GM04504 (cell line): ENCODE data around the gene HOXA4.

ENCODE experiments used
- DNase-seq: peaks from one replicate; pipeline ENCODE4 v3.0.0-alpha.2; 2012; ENCODE audit warnings: low read depth

Gene HOXA4

GRCh38 chr7:27133409-27134231, 3.1 kb upstream of the HOXA4 start:
- DNase-seq = no peak

- DNase-seq = no peak
These were observed 2.4 kb upstream of the HOXA4 start for GRCh38 chr7:27132978-27133377.

GRCh38 chr7:27132214-27132613, 1.7 kb upstream of the HOXA4 start:
- no peak for DNase-seq

DNA sequence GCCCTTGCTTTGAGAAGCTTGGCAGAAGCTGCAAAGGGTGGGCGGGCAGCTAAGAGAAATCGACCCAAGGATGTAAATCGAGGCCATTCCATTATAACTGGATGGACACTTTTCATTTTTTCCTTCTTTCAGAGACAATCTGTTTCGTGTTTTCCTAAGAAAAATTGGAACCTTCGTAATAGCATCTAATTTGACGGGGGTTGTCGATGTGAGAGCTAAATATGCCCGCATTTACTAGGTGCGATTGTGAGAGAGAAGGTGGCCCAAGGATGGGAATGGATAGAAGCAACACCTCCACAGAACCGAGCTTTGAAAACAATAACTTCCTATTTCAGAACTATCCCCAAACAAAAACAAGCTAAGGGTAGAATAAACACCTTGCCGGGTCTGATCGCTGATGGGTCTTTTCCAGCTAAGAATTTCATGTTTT, 848 bp upstream of the HOXA4 start:
- DNase-seq = no peak

GRCh38 chr7:27129729-27130539, 623 bp downstream of the HOXA4 start:
- no peak for DNase-seq

- DNase-seq = no peak
These were observed 1.5 kb downstream of the HOXA4 start for GRCh38 chr7:27128776-27129728.

DNA sequence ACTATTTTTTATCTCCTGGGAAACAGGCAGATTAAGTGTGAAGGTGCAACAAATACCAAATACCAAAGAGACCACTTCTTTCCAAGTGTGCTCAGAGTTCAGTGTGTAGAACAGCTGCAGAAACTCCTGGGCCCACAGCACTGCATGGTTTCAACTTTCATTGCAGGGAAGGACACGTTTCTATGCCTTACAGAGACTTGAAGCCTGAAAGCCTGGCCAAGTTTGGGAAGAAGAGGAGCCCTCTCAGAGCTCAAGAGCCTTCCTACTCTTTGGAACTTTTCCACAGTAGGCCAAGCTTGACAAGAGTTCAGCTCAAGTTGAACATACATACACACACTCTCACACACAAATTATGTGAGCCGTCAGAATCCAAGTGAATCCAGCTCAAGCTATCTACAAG, 2.5 kb downstream of the HOXA4 start:
- DNase-seq = no peak

GRCh38 chr7:27126596-27127327, 3.8 kb downstream of the HOXA4 start:
- DNase-seq = no peak

DNA sequence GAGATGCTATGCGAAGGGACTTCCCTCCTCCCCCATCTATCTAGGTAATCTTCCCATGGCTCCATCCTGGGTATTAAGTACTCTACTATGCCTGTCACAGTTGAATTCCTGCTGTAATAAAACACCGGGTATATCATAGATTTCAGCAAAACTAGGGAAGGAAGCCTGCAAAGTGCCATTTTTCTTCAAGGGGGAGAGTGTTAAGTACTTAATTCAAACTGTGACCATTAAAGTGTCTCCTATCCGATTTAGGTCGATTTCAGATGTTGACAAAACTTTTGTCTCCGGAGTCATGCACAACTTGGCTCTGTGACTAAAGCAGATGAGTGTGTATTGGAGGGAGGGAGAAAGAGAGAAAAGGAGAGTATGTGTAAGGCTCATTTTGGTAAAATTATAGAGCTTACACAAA, 4.6 kb downstream of the HOXA4 start:
- DNase-seq = no peak

DNA sequence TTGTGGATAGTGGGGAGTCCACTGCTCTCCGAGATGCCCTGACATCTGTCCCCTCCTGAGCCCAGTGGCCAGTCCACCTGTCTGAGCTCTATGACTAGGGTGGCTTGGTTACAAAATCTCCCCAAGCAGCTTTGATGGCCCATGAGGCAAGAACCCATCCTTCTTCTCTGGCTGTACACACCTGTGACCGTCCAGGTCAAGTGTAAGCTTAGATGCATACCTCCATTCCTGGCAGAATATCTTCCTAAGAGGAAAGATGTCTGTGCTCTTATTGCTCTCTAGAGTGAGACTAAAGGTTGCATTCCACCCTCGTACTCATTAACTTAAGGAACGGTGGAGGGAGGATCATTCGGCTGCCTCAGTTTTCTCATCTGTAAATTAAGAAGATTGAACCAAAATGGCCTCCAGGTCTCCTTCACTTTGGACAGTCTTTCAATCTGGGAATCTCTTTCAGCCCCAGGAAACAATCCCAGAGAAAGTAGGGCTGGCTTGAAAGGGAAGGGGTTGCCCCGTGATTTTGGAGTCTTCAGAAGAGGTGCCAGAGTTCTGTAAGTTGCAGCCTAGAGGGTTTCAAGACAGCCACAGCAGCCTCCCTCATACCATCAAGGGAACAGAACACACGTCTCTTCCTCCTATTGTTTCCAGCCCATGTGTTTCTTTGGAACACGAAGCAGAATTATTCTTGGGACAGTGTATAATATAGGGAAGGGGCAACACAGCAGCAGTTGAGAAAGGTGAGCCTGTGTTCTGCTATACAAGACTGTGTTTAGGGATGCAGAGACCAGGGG, 5.5 kb downstream of the HOXA4 start:
- DNase-seq = no peak

GRCh38 chr7:27124096-27124901, 6.3 kb downstream of the HOXA4 start:
- no peak for DNase-seq

- no peak for DNase-seq
These were observed 7.0 kb downstream of the HOXA4 start for GRCh38 chr7:27123477-27124053.

DNA sequence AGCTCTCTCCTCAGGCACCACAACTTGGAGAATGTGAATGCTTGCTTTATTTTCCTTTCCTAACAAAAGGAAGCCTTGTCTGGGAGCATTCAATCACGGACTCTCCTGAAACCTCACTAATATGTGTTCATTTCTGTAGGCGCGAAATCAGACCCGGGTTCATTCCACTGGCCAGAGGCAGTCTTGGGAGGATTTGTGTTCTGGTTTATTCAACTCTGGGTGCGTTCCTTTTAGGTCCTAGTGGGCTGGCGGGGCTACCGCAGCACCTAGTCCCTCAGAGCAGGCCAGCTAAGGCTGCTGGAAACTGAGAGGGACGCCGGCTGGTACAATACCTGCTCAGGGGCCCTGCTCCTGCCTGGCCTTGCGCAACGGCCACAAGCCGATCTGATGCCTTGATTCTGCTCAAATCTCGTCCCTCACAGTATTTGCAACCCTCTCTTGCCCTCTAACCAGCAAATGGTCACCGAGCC, 7.5 kb downstream of the HOXA4 start:
- DNase-seq = no peak

DNA sequence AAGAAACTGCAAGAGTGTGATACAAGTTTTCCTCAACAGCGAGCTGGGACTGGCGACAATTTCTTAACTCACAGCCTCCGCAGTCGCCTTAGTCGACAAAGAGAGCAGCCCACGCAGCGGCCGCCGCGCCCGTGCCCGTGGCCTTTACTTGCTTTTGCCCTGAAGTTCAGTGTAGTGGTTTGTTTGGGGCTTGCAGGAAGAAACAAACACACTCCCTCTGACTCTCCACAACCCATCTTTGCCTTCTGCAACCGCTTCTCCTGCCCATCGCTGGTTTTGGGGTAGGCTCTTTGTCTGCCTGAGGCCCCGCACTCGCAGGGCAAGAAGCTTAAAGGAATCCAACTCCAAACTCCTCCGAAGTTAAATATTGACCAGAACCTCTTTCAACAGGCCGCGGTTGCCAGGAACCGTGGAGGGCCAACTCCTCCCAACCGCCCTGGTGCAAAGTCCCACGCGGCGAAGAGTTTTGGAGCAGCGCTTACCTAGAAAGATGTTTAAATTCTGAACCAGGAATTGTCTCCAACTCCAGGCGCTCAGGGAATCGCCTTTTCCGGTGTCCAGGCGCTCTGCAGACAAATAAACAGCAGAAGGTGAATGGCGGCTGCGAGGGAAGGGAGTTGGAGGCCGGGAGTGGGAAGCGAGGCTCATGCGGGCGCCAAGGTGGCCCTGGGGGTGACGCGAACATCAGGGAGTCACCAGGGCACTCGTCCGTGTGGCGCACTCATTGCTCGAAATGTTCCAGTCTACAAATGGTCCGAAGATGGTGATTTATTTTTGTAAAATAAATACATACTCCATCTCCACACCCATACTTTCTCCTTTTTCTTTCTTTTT, 8.3 kb downstream of the HOXA4 start:
- DNase-seq = no peak

DNA sequence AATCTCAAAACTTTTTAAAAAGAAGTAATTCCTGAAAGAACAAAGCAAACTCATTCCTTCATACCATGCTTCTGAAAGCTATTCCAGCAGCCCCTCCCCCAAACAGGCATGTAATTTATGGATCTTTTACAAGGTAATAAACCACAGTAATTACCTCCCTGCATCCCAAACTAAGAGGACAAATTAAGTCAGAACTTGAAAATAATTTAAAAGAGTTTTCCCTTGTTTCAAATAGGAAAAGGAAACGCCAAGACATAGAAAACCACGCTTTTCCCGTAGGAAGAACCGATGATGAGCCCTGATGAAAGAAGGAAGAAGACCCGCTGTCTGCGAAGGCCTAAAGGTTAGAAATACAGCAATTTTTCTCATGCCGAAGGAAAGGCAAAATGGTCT, 8.9 kb downstream of the HOXA4 start:
- no peak for DNase-seq

- DNase-seq = no peak
These were observed 11.1 kb downstream of the HOXA4 start for GRCh38 chr7:27119412-27119911.

- no peak for DNase-seq
These were observed 12.0 kb downstream of the HOXA4 start for GRCh38 chr7:27118580-27118979.

- no peak for DNase-seq
These were observed 12.6 kb downstream of the HOXA4 start for GRCh38 chr7:27117887-27118491.
